ENCODE results near the gene CAPN10. TPM values are rescaled to one million over a fixed set of nuclear protein-coding genes. Genes with fewer than 3 reads are reported as not detected.

The CAPN10 gene
- total and polyA plus RNA-seq, 3 experiments from 2014 or later, result 19.5 to 40.5 (median 36.1) TPM

DNA sequence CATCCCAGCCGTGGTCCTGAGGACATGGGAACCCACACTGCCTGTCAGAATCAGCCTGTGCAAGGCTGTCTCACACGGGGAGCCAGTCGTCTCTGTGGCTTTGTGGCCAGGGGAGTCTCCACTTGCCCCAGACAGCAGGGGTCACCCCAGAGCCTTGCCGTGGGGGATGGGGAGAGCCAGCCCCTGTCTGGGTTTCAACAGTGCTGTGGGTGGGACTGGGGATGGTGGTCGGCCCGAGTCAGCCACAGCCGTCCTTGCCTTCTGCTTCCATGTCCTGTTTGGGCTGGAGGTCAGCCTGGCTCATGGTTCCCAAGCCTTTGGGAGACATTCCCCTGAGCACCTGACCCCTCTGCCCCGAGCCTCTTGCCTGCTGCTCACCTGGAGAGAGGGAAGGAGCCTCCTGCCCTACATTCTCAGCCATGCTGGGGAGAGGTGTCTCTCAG is 58.3 kb downstream of the CAPN10 start:
- no peaks in the 10 kb centered on the region for H3K36me3 Mint-ChIP-seq
- H3K27me3 Mint-ChIP-seq, result peaks cover 5 to 24% of the 10 kb centered on the region in 2 donors
- H3K4me3 Mint-ChIP-seq, result no peak overlapping the region
- Histone ChIP-seq H3K4me1 (ENCODE audit: insufficient read depth, low read length) (peaks cover 5% of the 10 kb centered on the region), H3K9me3 (ENCODE audit: low read length) (no peaks in the 10 kb centered on the region), H3K27ac (ENCODE audit: low read depth, low read length) (no peak overlapping the region), H3K27me3 (ENCODE audit: insufficient read depth, low read length, poor library complexity, severe bottlenecking) (no peaks in the 10 kb centered on the region), H3K4me3 (ENCODE audit: low read length) (no peak overlapping the region), H3K36me3 (ENCODE audit: insufficient read depth, low read length) (no peaks in the 10 kb centered on the region)
- H3K27ac Mint-ChIP-seq, result peak overlapping the region in 3 of 8 donors; percentile 52 to 94 (median 79)
- ChIA-PET POLR2A (no interaction called here), CTCF (no interaction called here)
- no peaks in the 10 kb centered on the region for H3K9me3 Mint-ChIP-seq
- peaks cover 0 to 15% (median 9%) of the 10 kb centered on the region in 3 donors for H3K4me1 Mint-ChIP-seq
- DNase-seq, result no peak

- no peak for DNase-seq
- peaks cover 0 to 15% (median 9%) of the 10 kb centered on the region in 3 donors for H3K4me1 Mint-ChIP-seq
- Histone ChIP-seq H3K4me3 (ENCODE audit: low read length) (no peak overlapping the region), H3K27me3 (ENCODE audit: insufficient read depth, low read length, poor library complexity, severe bottlenecking) (no peaks in the 10 kb centered on the region), H3K36me3 (ENCODE audit: insufficient read depth, low read length) (no peaks in the 10 kb centered on the region), H3K4me1 (ENCODE audit: insufficient read depth, low read length) (peaks cover 5% of the 10 kb centered on the region), H3K9me3 (ENCODE audit: low read length) (no peaks in the 10 kb centered on the region), H3K27ac (ENCODE audit: low read depth, low read length) (no peak overlapping the region)
- peak overlapping the region in 5 of 8 donors; percentile 19 to 97 (median 94) for H3K27ac Mint-ChIP-seq
- H3K4me3 Mint-ChIP-seq, result peak overlapping the region in 3 of 7 donors; percentile 12 to 76 (median 75)
- ChIA-PET POLR2A (no interaction called here), CTCF (no interaction called here)
- no peaks in the 10 kb centered on the region for H3K36me3 Mint-ChIP-seq
- no peaks in the 10 kb centered on the region for H3K9me3 Mint-ChIP-seq
- peaks cover 5 to 27% of the 10 kb centered on the region in 2 donors for H3K27me3 Mint-ChIP-seq
Measured at GRCh38 chr2:240645346-240645745, 58.8 kb downstream of the CAPN10 start.

- Histone ChIP-seq H3K27ac (ENCODE audit: low read depth, low read length) (peak overlapping the region; percentile 16), H3K4me1 (ENCODE audit: insufficient read depth, low read length) (peaks cover 5% of the 10 kb centered on the region), H3K9me3 (ENCODE audit: low read length) (no peaks in the 10 kb centered on the region), H3K36me3 (ENCODE audit: insufficient read depth, low read length) (no peaks in the 10 kb centered on the region), H3K4me3 (ENCODE audit: low read length) (peak overlapping the region; percentile 45), H3K27me3 (ENCODE audit: insufficient read depth, low read length, poor library complexity, severe bottlenecking) (no peaks in the 10 kb centered on the region)
- H3K36me3 Mint-ChIP-seq, result no peaks in the 10 kb centered on the region
- H3K4me1 Mint-ChIP-seq, result peaks cover 0 to 15% (median 9%) of the 10 kb centered on the region in 3 donors
- peak overlapping the region; percentile 13 to 76 (median 55) for H3K4me3 Mint-ChIP-seq
- H3K9me3 Mint-ChIP-seq, result no peaks in the 10 kb centered on the region
- POLR2A ChIA-PET, result no interaction called here
- DNase-seq, result no peak
- CTCF ChIA-PET, result no interaction called here
- H3K27ac Mint-ChIP-seq, result peak overlapping the region; percentile 19 to 97 (median 92)
- H3K27me3 Mint-ChIP-seq, result peaks cover 5 to 27% of the 10 kb centered on the region in 2 donors
Measured at GRCh38 chr2:240645801-240646175, 59.3 kb downstream of the CAPN10 start.

DNA sequence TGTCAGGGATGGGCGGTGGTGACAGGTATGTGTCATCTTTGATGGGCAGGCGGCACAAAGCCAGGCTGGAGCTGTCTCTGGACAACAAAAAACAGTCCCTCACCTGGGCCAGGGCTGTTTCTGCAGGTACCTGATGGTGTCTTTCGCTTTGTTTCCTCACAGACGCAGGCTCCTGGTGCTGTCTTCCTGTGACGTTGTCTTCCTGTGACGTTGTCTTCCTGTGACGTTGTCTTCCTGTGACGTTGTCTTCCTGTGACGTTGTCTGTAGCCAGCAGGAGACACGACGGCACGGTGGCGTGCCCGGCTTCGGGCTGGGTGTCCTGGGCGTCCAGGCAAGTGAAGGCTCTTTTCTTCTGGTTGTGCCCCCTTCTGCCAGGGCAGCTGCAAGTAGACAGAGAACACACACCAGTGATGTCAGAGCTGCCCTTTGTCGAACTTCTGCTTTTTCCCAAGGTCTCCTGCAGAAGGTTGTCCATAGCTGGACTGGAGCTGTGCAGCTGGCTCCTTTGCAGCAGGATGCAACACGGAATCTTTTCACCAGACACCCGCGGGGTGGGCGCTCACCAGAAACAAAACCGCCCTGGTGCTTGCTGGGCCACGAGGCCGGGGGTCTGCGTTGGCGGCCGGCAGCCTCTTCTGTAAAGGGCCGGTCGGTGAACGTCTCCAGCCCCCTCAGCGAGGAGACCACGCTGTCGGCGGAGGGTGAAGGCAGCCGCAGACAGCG is 59.8 kb downstream of the CAPN10 start:
- H3K9me3 Mint-ChIP-seq, result no peaks in the 10 kb centered on the region
- no peaks in the 10 kb centered on the region for H3K36me3 Mint-ChIP-seq
- no peaks in the 10 kb centered on the region for H3K27me3 ChIP-seq (ENCODE audit: insufficient read depth, low read length, poor library complexity, severe bottlenecking)

GRCh38 chr2:240646900-240647502 is 60.5 kb downstream of the CAPN10 start:
- POLR2A ChIA-PET, result no interaction called here

More for the DNA sequence above, 59.8 kb downstream of the CAPN10 start:
- peak; percentile 18 to 69 (median 54) for DNase-seq
- Mint-ChIP-seq H3K4me1 (peaks cover 0 to 15% (median 9%) of the 10 kb centered on the region in 3 donors), H3K27ac (peak overlapping the region; percentile 19 to 97 (median 92)), H3K27me3 (peaks cover 8 to 27% of the 10 kb centered on the region in 2 donors), H3K4me3 (peak overlapping the region; percentile 13 to 76 (median 55))
- H3K27ac ChIP-seq (ENCODE audit: low read depth, low read length), result peak overlapping the region; percentile 16
- POLR2A ChIA-PET, result no interaction called here
- no peaks in the 10 kb centered on the region for H3K9me3 ChIP-seq (ENCODE audit: low read length)
- H3K4me3 ChIP-seq (ENCODE audit: low read length), result peak overlapping the region; percentile 45
- CTCF ChIA-PET, result no interaction called here
- H3K36me3 ChIP-seq (ENCODE audit: insufficient read depth, low read length), result no peaks in the 10 kb centered on the region
- H3K4me1 ChIP-seq (ENCODE audit: insufficient read depth, low read length), result peaks cover 5% of the 10 kb centered on the region

DNA sequence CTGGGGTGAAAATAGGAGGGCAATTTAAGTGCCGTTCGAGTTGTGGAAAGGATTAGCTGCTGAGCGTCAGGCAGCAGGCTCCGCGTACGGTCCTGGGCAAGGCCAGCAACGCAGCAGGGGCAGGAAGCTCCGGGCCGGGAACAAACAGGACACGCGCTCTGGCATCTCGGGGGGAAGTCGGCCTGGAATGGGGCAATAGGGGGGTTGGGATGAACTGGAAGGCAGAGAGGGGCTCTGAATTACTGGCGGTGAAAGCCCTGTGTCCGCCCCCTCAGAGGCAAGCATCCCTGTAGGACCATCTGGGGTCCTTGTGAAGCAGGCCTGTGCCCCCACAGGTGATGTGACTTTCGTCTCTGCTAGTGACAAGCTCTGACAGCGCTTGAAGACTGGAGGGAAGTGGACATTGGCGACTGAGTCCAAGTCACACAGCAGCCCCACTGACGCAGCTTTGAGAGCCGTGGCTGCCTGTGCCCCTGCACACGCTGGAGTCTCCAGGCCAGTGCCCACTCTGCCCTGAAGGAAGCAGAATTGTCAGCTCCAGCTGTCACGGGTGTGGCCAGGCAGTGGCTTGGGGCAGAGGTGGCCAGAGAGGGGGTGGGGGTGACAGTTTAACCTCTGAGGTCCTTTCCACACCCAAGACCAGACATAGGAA is 61.1 kb downstream of the CAPN10 start:
- peaks cover 0 to 15% (median 9%) of the 10 kb centered on the region in 3 donors for H3K4me1 Mint-ChIP-seq
- peak overlapping the region in 6 of 8 donors; percentile 12 to 86 (median 62) for H3K27ac Mint-ChIP-seq
- peaks cover 3% of the 10 kb centered on the region for H3K27me3 ChIP-seq (ENCODE audit: insufficient read depth, low read length, poor library complexity, severe bottlenecking)
- peaks cover 5% of the 10 kb centered on the region for H3K4me1 ChIP-seq (ENCODE audit: insufficient read depth, low read length)
- no peaks in the 10 kb centered on the region for H3K9me3 ChIP-seq (ENCODE audit: low read length)
- H3K27ac ChIP-seq (ENCODE audit: low read depth, low read length), result no peak overlapping the region
- POLR2A ChIA-PET, result no interaction called here
- no peaks in the 10 kb centered on the region for H3K36me3 ChIP-seq (ENCODE audit: insufficient read depth, low read length)
- H3K27me3 Mint-ChIP-seq, result peaks cover 12 to 31% of the 10 kb centered on the region in 2 donors
- H3K4me3 ChIP-seq (ENCODE audit: low read length), result no peak overlapping the region
- H3K9me3 Mint-ChIP-seq, result no peaks in the 10 kb centered on the region
- H3K36me3 Mint-ChIP-seq, result no peaks in the 10 kb centered on the region
- CTCF ChIA-PET, result no interaction called here
- H3K4me3 Mint-ChIP-seq, result peak overlapping the region in 1 of 7 donors; percentile 35
- DNase-seq, result no peak

More at GRCh38 chr2:240646900-240647502, 60.5 kb downstream of the CAPN10 start:
- Histone ChIP-seq H3K27me3 (ENCODE audit: insufficient read depth, low read length, poor library complexity, severe bottlenecking) (peaks cover 3% of the 10 kb centered on the region), H3K4me3 (ENCODE audit: low read length) (no peak overlapping the region), H3K4me1 (ENCODE audit: insufficient read depth, low read length) (peaks cover 5% of the 10 kb centered on the region), H3K9me3 (ENCODE audit: low read length) (no peaks in the 10 kb centered on the region), H3K27ac (ENCODE audit: low read depth, low read length) (no peak overlapping the region), H3K36me3 (ENCODE audit: insufficient read depth, low read length) (no peaks in the 10 kb centered on the region)
- CTCF ChIA-PET, result no interaction called here
- no peaks in the 10 kb centered on the region for H3K36me3 Mint-ChIP-seq
- peaks cover 12 to 27% of the 10 kb centered on the region in 2 donors for H3K27me3 Mint-ChIP-seq
- peak in 1 of 5 donors; percentile 39 for DNase-seq
- H3K27ac Mint-ChIP-seq, result peak overlapping the region in 2 of 8 donors; percentile 24 to 97
- H3K9me3 Mint-ChIP-seq, result no peaks in the 10 kb centered on the region
- peak overlapping the region in 1 of 7 donors; percentile 35 for H3K4me3 Mint-ChIP-seq
- H3K4me1 Mint-ChIP-seq, result peaks cover 0 to 15% (median 9%) of the 10 kb centered on the region in 3 donors

DNA sequence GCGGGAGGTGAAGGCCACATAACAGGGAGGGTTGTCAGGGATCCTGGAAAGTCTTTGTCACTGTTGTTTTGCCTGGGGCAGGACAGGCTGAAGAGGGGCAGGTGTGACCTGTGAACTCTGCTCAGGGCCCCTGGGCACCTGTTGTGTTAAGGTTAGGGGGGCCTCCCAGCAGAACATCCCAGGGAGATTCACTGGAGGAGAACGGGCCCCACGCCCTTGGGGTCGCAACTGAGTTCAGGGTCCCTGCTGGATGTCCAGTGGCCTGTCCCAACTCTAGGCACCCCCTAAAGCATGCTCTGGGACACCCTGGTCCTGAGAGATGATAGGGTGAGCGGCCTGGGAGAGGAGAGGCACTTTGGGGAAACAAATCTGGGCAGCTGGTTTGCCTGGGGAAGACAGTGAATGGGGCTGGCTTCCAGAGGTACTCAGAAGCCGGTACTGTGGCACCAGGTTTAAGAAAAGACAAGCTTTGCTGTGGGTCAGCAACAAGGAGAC is 61.7 kb downstream of the CAPN10 start:
- Mint-ChIP-seq H3K27ac (peak overlapping the region in 6 of 8 donors; percentile 36 to 86 (median 60)), H3K9me3 (no peaks in the 10 kb centered on the region), H3K27me3 (peaks cover 12 to 32% of the 10 kb centered on the region in 2 donors), H3K4me3 (peak overlapping the region in 1 of 7 donors; percentile 18), H3K36me3 (no peaks in the 10 kb centered on the region), H3K4me1 (peaks cover 0 to 15% (median 9%) of the 10 kb centered on the region in 3 donors)
- ChIA-PET CTCF (no interaction called here), POLR2A (no interaction called here)
- no peak overlapping the region for H3K27ac ChIP-seq (ENCODE audit: low read depth, low read length)
- H3K4me3 ChIP-seq (ENCODE audit: low read length), result no peak overlapping the region
- peaks cover 3% of the 10 kb centered on the region for H3K27me3 ChIP-seq (ENCODE audit: insufficient read depth, low read length, poor library complexity, severe bottlenecking)
- peaks cover 5% of the 10 kb centered on the region for H3K4me1 ChIP-seq (ENCODE audit: insufficient read depth, low read length)
- no peaks in the 10 kb centered on the region for H3K36me3 ChIP-seq (ENCODE audit: insufficient read depth, low read length)
- H3K9me3 ChIP-seq (ENCODE audit: low read length), result no peaks in the 10 kb centered on the region
- DNase-seq, result no peak

Data from CD8-positive, alpha-beta memory T cell (primary cell).